Daoy (cell line): ENCODE measurements around the gene ZNF200. TPM values are rescaled to one million over a fixed set of nuclear protein-coding genes. Genes with fewer than 3 reads are reported as not detected.
"Not testable (repeated sequence)": the region's sequence is repeated elsewhere in the genome, so short reads cannot be mapped to it uniquely, and the experiment has no call there.

Experiments used
- DNase-seq: peaks from one replicate; pipeline ENCODE4 v3.0.0-alpha.2; 2015; ENCODE audit warnings: low read depth
- total RNA-seq: library from RNA; depleted of rRNA; stranded (reverse); fragments of >200 nt; shearing (Covaris generic); gene quantifications from 2 replicates; pipeline ENCODE4 v1.2.3, GENCODE V29; 2014

ZNF200 gene
- total RNA-seq, 1 experiment from 2014 or later, result 8.7 TPM

DNA sequence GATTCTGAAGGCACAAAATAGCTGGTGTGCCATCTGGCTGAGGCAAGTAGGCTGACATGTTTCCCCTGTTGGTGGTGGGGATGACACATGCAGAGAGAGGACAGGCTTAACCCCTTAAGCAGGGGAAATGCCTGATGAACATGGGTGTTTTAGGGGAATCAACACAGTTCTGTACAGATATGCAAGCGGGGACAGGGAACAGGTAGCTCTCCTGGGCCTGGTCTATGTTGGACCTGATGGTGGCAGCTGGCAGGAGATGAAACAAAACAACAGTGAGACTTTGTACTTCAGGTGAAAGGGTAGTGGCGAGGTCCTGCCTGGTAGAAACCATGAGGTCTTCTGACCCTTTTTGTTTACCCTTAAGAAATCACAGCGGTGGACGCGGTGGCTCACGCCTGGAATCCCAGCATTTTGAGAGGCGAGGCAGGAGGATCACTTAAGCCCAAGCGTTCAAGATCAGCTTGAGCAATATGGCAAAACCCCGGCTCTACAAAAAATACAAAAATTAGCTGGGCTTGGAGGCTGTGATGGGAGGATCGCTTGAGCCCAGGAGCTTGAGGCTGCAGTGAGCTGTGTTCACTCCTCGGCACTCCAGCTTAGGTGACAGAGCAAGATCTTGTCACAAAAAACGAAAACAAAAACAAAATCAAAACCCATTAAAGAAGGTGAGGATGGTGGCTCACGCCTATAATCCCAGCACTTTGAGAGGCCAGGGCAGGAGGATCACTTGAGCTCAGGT is 36.5 kb downstream of the ZNF200 start:
- DNase-seq, result no peak

DNA sequence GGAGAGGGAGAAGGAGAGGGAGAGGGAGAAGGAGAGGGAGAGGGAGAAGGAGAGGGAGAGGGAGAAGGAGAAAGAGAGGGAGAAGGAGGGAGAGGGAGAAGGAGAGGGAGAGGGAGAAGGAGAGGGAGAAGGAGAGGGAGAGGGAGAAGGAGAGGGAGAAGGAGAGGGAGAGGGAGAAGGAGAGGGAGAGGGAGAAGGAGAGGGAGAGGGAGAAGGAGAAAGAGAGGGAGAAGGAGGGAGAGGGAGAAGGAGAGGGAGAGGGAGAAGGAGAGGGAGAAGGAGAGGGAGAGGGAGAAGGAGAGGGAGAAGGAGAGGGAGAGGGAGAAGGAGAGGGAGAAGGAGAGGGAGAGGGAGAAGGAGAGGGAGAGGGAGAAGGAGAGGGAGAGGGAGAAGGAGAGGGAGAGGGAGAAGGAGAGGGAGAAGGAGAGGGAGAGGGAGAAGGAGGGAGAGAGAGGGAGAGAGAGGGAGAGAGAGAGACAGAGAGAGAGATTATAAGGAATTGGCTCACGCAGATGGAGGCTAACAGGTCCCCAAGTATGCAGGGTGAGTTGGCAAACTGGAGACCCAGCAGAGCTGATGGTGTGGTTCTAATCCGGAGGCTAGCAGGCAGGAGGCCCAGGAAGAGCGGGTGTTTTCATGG is 37.1 kb downstream of the ZNF200 start:
- DNase-seq, result not testable (repeated sequence)

DNA sequence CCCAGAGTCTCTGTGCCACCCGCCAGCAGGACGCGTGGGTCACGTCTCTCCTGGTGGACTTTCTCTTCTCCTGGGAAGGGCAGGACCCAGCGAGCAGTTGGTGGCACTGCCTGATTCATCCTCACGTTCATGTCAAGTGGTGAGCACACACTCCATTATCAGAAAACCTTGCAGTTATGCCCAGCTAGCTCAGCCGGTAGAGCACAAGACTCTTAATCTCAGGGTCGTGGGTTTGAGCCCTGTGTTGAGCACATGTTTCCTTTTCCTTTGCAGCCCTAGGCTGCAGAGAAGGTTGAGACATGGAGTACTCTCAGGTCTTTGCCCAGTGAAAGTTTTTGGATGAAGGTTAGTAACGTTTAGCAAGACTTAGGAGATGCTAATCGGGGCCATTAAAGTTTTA is 39.0 kb downstream of the ZNF200 start:
- DNase-seq, result peak; percentile 64

DNA sequence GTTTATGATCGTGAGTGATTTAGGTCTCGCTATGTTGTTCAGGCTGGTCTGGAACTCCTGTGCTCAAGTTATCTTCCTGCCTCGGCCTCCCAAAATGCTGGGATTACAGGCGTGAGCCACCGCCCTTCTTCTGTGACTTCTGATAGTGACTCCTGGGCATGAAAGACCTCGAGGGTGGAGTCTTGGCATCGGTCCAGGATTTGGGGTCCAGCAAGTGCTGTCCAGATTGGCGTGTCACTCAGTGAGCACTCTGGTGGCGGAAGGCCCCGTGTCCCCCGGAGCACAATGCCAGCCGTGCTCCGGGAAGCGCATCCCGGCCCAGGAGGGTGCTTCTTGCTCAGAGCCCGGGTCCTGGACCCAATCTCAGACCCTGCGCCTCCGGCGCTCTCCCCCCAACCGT is 40.2 kb downstream of the ZNF200 start:
- DNase-seq, result no peak

DNA sequence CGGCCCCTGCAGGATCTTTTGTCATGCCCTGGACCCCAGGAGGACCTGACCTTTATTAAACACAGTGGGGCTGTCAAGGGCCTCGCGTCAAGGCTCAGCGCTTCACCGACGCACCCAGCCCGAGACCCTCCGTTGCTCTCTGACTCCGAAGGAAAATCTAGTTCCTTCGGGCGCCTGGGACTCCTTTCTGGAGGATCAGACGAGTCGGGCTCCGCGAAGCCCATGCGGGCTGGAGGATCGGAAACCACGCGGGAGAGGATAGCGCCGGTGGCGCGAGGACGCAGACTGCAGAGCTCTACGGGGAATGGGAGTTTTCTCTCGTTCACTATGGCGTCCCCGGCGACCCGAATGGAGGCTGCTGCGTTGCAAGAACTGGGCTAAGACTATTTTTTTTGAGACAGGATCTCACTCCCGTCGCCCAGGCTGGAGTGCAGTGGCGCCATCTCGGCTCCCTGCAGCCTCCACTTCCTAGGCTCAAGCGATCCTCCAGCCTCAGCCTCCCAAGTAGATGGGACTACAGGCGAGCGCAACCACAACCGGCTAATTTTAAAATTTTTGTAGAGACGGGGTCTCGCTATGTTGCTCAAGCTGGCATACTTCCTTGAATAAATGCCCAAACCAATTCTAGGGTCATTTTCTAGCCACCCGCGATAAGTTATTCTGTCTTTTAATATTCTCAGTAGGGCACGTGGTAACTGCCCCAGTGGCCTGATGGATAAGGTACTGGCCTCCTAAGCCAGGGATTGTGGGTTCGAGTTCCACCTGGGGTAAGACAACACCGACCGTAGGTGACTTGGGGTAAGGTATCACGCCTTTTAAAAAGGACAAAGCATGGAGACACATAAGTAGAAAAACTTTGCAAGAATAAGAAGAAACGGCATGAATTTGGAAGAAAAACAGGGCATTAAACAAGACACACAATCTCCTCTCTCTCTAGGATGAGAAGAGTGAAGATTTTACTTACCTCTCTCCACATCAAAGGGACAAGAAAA is 41.4 kb downstream of the ZNF200 start:
- DNase-seq, result peak; percentile 33

DNA sequence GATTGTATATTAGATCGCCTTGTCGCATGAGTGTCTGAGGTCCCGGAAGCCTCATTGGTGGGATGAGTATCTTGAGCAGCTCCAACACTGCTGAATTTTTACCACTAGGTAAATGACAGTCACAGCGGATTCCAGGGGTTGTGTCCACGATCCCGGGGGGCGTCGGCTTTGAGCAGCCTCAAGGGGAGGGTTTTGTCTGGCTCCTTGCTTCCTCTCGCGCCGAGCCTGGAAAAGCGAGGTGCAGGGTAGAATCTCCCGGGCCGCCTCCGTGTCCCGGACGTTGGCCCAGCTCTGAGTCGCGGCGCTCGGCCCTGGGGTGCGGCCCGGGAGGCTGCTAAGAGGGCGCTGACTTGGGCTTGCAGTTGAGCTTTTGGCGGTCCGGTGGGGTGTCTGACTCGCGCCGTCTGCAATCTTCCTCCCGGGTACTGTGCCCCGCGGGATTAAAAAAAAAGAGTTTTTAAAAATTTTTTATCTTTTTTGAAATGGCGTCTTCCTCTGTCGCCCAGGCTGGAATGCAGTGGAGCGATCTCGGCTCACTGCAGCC is 42.4 kb downstream of the ZNF200 start:
- no peak for DNase-seq

DNA sequence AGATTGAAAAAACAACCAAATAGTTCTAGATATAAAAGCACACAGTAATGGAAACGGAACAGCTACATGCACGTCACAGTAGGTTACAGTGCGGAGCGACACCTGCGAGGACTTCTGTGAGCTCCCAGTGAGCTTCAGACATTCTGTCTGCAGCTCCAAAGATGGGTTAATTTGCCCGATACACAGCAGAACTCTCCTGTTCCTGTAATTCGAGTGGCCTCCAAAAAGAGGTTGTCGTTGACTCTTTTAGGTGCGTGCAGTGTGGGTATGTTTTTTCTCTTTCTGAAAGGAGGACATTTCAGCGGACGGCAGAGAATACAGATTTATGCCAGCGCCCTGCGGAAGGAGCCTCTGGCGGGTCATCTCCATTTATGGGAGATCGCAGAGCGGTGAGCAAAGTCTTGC is 44.0 kb downstream of the ZNF200 start:
- no peak for DNase-seq

DNA sequence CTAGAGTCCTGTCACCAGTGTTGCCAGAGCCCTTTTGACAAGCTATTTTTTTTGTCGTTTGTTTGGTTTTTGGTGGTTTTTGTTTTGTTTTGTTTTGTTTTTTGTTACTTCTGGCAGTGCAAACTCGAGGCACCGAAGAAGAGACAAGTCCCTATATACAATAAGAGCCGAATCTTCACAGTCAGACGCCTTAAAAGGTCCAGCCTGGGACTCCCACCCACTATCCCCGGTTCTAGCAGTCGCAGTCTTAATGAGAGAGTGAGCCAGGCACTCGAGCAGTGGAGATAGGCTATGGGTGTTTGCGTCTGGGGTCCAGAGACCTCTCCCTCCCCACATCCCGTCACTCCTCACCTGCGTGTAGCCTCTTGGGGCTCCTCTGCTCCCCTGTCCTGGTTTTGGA is 45.1 kb downstream of the ZNF200 start:
- DNase-seq, result no peak

DNA sequence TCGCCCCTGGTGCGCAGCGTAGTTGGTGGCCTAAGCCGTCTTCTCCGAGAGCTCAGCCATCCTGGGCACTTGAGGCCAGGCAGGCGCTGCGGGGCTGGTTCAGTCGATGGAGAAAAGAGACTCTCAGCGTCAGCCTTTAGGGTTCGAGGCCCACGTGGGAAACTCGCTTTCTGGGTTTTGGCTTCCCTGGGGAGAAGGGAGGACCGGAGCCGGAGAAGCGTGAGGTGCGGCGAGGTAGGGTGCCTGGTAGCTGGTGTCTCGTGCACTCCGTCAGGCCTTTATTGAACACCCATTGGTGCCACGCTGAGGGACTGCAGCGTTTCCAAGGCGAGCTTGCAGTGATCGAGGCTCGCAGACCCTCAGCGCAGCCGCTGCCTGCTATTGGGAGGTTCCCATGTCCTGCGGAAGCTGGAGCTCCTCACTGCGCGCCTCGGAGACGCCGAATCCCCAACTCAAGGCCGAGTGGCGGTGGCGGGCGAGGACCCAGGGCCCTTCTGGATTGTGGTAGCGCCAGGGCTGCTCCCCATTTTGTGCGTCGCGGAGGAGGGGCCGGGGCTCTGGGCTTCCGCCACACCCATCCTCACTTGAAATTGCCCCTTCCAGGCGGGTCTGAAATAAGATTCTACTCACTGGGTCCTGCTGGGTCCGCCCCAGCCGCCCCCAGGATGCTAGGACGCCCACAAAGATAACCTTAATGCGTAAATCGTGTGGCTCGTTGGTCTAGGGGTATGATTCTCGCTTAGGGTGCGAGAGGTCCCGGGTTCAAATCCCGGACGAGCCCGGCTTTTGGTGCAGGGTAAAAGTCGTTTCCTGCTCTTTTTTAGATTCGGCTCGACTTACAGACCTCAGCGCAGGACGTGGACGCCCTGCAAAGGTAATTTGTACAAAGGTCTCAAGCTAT is 45.8 kb downstream of the ZNF200 start:
- DNase-seq, result peak; percentile 77

DNA sequence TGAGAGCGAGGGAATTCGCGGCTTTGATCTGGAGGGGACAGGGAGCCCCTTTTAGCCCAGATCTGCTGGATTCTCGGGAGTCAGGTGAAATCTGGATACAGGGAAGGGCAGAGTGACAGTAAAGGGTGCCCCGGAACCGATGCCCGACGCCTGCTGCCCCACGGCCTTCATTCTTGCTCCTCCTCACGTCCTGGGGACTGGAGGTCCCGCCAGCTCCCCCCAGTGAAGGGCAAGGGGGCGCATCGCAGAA is 46.4 kb downstream of the ZNF200 start:
- no peak for DNase-seq

DNA sequence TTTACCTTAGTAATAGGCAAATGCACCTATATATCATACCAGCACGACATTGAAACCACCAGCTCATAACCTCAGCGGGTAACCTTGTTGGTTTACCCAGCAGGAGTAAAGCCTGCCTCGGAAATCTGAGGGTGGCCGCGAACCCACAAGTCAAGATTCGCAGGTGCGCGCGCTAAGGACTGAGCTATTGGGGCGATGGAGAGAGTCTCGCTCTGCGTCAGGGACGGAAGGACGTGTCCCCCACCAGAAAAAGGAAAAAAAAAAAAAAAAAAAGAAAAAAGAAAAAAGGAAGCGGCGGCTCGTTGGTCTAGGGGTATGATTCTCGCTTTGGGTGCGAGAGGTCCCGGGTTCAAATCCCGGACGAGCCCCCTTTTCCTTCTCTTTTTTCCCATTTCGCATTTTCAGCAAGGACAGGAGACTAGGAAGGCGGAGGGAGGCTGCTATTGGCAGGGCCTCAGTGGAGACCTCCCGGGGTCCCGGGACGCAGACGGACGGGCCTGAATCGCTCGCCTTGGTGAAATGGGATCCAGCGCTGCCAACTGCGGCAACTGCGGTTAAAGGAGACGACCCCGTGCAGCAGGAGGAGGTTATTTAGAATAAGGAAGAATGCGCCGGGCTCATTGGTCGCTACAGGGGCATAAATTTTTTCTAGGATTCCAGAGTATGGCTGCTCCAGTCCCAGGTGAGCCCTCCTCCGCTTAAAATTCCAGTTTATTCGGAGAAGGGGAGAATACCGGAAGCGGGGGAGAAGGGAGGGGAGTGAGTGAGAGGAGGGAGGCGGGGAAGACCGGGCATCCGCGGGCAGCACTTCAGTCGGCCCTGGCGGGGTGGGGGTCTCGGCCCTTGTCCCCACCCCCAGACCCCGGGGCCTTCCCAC is 46.9 kb downstream of the ZNF200 start, which contains the start of gene OR1F1:
OR1F1 (plus strand) TSS at position 407 of the 877 bp plus-strand sequence.
- peak; percentile 85 for DNase-seq

DNA sequence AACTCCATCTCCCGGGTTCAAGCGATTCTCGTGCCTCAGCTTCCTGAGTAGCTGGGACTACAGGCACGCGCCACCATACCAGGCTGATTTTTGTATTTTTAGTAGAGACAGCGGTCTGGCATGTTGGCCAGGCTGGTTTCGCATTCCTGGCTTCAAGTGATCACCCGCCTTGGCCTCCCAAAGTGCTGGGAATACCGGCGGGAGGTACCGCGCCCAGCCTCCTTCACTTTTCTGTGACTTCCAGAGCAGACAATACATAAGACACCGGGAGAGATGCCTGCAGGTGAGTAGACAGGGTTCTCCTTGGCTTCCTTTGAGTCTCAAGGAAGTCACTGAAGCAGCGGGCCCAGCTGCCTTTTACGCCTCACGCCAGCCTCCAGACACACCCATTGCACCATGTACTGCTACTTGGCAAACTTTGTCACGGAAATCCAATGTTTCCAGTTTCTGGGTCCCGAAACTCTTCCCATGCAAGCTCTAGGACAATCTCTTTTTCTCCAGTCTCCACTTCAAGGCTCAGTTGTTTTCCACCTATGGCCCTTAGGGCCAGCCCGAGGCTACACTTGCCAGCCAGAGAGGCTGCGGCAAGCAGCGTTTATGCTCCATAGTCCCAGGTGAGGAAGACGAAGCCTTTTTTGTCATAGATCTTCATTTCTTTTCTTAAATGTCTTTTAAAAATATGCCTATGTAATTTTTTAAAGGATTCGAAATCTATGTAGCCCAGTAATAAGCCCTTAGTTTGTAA is 47.8 kb downstream of the ZNF200 start:
- no peak for DNase-seq

DNA sequence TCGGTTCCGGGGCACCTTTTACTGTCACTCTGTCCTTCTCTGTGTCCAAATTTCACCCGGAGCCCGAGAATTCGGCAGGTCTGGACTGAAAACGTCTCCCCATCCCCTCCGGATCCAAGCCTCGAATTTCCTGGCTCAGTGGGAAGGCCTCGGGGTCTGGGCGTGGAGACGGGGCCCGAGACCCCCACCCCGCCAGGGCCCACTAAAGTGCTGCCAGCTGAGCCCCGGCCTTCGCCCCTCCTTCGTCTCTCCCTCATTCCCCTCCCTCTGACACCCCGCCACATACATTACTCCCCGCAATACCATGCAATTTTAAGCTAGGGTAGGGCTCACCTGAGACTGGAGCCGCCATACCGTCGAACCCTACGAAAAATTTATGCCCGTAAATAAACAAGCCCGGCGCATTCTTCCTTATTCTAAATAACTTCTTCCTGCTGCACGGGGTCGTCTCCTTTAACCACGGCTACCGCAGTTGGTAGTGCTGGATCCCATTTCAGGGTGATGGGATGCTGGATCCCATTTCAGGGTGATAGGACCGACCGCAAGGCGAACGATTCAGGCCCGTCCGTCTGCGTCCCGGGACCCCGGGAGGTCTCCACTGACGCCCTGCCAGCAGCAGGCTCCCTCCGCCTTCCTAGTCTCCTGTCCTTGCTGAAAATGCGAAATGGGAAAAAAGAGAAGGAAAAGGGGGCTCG is 51.4 kb downstream of the ZNF200 start:
- DNase-seq, result peak; percentile 56

DNA sequence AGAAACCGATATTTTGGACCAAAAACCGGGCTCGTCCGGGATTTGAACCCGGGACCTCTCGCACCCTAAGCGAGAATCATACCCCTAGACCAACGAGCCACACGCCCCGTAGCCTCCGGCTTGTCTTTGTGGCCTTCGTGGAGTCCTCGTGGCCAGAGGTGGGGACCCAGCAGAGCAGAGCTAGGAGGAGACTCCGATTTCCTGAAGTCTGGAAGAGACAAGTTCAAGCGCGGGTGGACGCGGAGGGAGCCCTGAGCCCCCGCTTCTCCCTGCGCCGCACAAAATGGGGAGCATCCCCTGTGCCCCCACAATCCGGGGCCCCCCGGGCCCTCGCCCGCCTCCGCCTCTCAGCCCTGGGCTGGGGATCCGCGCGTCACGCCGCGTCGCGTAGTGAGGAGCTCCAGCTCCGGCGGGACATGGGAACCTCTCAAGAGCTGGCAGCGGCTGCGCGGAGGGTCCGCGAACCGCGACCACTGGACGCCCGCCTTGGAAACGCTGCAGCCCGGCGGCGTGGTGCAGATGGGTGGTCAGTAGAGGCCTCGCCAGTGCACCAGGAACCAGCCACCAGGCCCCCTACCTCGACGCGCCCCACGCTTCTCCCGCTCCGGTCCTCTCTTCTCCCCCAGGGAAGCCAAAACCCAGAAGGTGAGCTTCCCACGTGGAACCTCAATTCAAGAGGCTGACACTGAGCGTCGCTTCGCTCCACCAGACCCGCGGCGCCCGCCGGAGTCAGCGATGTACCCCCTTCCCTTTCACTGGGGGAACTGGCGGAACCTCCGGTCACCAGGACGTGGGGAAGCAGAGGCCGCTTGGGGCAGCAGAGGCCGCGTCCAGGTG is 52.1 kb downstream of the ZNF200 start:
- DNase-seq, result peak; percentile 89

DNA sequence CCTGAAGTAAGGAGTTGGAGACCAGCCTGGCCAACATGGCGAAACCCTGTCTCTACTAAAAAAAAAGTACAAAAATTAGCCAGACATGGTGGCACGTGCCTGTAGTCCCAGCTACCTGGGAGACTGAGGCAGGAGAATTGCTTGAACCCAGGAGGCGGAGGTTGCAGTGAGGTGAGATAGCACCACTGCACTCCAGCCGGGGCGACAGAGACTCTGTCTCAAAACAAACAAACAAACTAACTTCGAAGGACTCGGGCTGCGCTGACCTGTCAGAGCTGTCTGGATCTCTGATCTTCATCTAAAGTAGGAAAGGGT is 52.7 kb downstream of the ZNF200 start:
- DNase-seq, result not testable (repeated sequence)

DNA sequence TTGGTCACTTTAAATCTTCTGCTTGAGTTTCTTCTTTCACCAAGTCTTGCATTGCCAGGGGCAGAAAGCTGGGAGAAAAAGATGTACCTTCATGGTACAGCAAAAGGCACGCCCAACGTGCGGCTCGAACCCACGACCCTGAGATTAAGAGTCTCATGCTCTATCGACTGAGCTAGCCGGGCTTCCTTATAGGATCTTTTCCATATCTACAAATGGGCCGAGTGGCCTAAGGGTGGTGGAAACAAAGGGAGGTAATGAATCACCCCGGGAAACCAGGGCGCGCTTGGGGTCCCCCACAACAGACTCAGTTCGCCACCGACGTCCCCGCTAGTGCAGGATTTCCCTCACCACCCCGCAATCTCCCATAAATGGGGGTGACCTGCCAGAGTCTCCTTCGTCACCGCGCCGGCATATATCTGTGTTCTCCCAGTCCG is 54.5 kb downstream of the ZNF200 start:
- peak; percentile 82 for DNase-seq

DNA sequence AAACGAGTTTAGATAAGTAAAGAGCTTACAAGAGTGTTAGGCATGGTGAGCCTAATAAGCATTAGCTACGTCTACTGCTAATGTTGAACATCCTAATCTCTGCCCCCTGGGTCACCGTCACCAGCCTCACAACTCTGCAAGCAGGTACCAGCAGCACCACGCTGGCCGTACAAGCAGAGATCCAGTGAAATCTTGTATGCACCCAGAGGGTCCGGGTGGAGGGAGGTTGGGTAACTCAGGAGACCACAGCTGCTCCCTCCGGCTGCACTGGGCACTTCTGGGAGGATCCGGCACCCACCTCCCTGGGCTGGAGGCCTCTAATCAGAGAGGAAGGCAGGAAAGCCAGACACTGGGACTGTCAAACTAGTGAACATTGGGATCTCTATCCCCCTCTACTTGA is 55.3 kb downstream of the ZNF200 start:
- DNase-seq, result no peak
